Activated T-helper 9 cell treated with anti-CD3 and anti-CD28 coated beads, Interleukin-2, amount 50 U/mL, for 16 hours (primary cell): ENCODE results near the gene DUSP19.
A peak's percentile ranks its signal among the peaks of the same experiment; 100 is the strongest.
"Not testable (repeated sequence)": the region's sequence is repeated elsewhere in the genome, so short reads cannot be mapped to it uniquely, and the experiment has no call there.

Experiments used
- DNase-seq: peaks from one replicate; pipeline ENCODE4 v3.0.0-alpha.2; 2020; ENCODE audit warnings: low read depth

Gene DUSP19, protein sequence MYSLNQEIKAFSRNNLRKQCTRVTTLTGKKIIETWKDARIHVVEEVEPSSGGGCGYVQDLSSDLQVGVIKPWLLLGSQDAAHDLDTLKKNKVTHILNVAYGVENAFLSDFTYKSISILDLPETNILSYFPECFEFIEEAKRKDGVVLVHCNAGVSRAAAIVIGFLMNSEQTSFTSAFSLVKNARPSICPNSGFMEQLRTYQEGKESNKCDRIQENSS

DNA sequence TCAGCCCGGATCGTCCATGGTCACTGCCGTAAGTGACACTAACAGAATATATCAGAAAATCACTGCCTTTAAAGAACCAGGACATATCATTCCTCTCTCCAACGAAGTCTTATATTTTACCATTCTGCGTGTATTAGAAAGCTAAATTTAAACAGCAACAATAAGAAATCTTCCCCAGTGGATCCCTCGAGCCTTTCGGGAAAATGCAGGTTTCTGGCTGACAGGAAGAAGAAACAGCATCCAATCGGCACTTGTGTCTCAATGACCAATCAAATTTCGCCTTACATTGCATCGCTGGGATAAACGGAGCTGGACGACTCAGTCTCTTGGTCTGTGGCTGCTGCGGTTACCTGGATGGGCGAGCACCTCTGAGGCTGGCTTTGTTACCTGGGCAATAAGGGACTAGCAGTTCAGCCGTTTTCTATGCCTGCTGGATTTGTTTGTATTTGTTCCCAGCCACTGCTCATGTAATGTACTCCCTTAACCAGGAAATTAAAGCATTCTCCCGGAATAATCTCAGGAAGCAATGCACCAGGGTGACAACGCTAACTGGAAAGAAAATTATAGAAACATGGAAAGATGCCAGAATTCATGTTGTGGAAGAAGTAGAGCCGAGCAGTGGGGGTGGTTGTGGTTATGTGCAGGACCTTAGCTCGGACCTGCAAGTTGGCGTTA, at the start of gene DUSP19:
Gene DUSP19 (plus strand): TSS at position 284 of the 675 bp plus-strand sequence. CDS start 187 bp downstream, at position 471.
- DNase-seq, result peak; percentile 65

DNA sequence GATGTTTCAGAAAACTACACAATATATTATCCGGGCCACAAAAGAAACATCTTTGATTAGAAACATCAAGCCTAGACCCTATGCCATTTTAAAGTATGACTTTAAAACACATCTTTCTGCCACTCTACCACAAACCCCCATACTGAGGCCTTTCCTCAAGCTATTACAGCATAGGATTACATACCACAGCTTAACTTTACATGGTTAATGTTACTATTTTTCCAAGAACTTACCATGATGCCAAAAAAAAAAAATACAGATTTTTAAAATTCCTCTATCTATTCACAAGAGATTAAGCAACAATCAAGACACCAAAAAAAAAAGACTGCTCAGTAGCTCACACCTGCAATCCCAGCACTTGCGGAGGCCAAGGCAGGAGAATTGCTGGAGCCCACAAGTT, 49.3 kb upstream of the DUSP19 start:
- no peak for DNase-seq

DNA sequence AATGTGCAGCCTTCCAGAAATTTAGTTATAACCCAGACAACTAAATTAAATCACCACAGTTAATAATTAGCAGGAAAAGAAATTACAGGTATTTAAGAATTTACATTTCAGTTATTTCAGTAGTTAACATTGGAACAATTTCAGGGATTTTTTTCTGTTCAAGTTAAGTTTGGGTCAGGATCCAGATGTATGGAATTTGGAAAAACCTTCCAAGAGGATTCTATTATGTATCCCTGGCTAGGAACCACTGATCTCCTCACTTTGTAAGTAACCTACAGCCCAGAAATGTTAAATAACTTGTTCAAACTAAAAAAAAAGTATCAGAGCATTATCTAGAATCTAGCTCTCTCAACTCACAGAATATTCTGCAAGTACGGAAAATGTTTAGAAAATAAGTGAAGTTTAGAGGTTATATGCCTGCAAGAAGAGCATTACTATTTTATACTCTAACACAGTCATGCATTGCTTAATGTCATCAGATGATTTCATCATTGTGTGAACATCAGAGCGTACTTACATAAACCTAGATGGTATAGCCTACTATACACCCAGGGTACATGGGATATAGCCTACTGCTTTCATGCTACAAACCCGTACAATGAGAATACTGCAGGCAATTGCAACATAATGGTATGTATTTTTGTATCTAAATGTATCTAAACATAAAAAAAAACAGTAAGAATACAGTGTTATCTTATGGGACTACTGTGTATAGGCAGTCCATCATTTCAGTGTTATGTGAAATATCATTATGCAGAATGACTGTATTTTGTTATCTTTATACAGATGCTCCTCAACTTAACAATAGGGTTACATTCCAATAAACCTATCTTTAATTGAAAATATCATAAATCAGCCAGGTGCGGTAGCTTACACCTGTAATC, 46.4 kb upstream of the DUSP19 start:
- DNase-seq, result no peak

DNA sequence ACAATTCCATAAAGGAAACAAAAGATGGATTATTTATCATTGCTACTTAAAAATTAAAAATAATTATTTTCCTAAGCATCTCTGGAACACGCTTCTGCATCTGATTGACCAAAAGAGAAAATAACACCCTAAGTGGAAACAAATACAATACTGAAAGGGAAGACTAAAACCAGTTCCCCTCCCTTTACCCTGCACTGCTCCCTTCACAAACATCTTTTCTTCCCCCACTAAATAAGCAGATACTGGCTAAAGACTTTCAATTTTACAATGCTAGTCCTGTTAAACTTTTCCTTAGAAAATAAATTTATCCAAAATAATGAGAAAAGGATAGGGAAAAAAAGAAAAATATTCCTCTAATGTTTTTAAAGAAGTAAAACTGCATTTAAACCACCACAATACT, 44.6 kb upstream of the DUSP19 start:
- no peak for DNase-seq

DNA sequence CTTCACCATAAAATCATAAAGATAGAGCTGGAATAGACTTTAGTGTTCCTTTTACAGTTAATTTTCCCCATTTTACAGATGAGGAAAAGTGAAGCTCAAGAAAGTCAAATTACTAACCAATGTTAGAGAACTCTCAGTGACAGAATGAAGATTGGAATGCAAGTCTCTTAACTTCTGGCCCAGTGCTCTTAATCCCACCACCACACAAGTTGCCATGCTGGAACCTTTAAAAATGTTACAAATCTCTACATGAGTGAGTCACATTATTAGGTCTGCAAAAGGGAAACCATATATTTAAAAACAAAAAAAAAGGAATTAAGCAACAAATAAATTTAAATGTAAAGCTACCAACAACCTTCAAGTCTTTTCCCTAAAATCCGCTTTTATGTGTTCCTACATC, 43.7 kb upstream of the DUSP19 start:
- no peak for DNase-seq

DNA sequence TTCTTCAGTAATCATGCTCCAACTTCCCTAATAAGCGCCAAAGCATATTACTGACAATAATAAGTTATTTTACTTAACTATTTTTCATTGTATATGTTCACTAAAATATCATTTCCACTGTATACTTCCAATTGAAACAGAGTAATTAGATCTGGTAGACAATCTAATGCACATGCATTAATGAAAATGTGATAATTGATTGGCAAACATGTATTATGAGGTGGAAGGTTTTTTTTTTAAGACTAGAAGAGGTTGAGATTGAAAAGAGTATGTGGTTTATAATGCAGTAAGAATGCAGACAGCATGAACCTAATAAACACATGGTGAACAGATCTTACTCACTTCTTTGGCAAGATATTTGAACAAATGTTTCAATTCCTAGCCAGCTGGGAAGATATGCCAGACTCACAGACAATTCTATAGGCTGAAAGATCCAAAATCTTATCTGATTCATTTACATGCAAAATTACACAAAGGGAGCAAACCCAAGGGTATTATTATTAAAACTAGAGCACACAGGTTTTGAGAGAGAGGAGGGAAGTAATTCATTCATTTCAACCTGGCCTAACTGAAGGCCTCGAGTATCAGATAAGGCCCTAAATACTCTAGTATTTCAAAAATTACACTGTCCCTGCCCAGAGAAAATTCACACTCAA, 43.1 kb upstream of the DUSP19 start:
- DNase-seq, result no peak

DNA sequence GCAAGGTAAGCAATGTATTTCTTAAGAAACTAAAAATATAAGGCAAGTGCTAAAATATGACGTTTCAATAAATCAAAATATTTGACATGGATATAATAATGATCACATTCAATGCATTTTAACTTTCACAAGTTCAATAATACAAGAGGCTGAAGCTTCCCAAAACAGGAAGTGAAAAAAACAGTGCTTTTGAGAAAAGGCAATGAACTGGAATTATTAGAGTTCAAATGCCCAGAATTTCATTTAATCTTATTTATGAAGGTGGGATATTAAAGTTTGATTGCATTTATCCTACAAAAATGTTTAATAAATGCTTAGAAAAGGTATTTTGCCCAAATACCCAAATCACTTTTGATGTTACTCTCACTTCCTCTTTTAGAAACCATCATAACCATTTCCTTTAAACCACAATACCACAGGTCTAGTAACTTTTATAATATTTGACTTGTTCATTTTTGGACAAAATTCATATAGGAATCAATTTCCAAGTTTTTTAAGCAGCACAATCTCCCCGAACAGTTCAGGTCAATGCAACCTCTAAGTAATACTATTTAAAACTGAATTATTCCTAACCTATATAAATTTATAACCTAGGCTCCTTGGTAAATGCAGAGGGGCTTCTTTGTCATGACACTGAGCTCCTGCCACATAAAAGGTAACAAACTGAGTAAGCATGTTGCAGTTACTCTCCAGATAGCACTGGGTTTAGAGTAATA, 42.4 kb upstream of the DUSP19 start:
- DNase-seq, result no peak

DNA sequence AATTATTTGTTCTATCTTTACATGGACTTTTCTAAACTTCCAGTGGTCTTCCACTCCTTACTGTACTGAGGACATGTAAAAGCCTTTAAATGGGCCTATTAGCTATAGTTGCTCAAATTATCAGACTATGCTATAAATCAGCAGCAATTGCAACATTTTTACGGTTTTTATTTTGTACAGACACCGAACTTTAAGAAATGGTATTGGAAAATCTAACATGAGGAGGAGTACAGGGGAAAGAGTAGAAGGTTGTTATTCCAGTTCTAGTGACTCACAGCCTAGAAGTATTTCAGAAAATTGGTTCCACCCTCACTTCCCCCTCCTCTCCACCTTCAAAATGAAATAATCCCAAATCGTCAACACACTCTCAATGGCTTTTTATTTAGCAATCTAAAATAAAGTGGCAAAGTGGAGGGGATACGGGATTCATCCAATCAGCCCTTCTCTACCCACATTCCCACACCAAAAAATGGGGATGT, 41.4 kb upstream of the DUSP19 start:
- no peak for DNase-seq

DNA sequence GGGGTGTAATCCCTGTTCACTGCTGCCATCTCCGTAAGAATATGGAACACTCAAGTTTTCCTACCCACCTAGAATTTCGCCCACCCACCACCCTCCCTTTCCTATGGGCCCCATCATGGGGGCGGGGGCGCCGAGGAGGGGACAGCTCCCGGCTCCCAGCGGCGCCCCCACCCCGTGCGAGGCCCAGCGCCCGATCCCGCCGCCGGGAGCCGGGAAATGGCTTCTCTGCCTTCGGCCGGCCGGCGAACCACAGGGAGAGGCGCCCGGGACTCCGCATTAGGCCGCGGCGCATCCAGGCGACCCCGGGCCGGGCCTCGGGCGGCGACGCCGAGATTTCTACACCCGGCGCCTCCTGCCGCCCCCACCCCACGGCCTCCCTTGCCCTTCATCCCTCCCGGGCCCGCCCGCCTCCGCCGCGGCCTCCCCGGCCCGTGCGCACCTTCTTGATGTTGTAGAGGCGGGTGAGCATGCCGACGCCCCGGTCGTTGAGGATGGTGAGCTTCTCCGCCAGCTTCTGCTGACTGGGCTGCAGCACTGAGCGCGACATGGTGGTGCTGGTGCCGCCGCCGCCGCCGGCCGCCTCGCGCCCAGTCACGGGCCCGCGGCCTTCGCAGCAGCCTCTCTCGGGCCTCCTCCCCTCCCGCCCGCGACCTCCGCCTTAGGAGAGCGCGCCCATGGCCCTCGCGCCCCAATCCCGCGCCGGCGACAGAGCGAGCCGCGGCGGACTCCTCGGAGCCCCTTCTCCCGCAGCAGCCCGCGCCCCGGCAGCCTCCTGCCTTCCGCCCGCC, 40.8 kb upstream of the DUSP19 start:
- peak; percentile 0 for DNase-seq

DNA sequence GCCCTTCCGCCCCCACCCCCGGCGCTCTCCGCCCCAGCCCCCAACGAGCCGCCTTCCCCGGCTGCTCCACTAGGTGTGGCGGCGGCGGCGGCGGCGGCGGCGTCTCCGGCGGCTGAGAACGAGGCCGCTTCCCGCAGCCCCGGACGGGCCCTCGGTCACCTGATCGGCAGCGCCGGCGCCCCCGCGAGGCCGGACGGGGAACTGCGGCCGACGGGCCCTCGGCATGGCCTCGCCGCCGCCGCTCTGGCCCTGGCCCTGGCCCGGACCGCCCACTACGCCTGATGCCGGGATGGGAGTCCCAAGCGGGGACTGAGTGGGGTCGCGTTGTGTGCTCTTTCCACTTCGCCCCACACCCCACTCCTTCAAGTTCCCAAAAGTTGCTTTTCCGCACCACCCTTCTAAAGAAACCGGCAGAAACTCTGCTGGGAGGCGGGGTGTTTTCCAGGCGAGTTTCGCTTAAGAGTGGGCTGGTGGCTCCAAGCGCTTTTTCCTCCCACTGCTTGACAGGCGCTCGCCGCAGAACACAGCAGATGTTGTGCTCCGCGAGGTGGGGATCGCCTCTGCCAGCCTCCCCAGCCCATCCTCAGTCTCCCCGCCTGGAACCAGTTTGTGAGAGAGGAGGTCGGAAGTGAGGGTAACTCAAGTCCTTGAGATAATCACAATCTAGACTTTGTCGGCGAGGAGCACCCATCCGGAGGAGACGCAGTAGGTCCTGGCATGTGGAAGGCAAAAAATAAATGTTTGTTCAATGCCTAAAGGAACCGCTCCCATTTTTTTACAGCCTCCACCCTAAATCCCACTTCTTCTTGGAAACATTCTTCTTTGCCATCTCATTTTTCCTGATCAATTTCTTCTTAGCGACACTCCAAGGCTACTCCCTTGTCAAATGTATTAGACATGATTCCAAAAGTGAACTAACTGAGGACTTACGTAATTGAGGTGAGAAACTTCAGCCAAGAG, 39.9 kb upstream of the DUSP19 start, which contains the start of gene NCKAP1:
Gene NCKAP1 (minus strand): TSS at position 117 of the 960 bp plus-strand sequence. CDS start 358 bp downstream, outside the sequence.
- DNase-seq, result peak; percentile 85

DNA sequence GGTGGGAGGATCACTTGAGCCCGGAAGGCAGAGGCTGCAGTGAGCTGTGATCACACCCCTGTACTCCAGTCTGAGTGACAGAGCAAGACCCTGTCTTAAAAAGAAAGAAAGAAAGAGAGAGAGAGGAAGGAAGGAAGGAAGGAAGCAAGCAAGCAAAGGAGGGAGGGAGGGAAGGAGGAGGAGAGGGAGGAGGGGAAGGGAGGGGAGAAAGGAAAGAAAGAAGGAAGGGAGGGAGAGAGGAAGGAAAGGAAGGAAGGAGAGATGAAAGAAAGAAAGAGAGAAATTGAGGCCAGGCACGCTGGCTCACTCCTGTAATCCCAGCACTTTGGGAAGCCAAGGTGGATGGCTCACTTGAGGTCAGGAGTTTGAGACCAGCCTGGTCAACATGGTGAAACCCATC, 37.9 kb upstream of the DUSP19 start:
- DNase-seq, result no peak

DNA sequence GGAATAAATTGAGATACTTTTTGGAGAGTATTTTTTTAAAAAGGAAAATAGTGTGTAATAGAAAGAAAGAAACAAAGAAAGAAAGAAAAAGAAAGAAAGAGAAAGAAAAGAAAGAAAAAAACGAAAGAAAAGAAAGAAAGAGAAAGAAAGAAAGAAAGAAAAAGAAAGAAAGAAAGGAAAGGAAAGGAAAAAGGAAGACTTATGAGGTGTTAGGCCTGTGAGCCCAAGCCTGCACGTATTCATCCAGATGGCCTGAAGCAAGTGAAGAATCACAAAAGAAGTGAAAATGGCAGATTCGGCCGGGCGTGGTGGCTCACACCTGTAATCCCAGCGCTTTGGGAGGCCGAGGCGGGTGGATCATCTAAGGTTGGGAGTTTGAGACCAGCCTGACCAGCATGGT, 35.0 kb upstream of the DUSP19 start:
- not testable (repeated sequence) for DNase-seq

DNA sequence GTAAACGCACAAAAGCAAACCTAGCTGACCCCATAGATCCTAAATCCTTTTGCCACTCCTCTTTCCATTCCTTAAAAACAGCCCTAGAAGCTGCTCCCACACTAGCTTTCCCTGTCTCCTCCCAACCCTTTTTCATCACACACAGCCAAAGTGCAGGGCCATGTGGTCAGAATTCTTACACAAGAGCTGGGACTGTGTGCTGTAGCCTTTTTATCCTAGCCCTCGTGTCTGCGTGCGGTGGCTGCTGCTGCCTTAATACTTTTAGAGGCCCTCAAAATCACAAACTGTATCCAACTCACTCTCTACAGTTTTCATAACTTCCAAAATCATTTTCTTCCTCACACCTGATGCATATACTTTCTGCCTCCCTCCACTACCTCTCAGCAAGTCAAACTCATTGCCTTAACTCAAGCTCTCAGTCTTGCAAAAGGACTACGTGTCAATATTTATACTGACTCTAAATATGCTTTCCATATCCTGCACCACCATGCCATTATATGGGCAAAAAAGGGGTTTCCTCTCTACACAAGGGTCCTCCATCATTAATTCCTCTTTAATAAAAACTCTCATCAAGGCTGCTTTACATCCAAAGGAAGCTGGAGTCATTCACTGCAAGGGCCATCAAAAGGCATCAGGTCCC, 30.9 kb upstream of the DUSP19 start:
- DNase-seq, result not testable (repeated sequence)

DNA sequence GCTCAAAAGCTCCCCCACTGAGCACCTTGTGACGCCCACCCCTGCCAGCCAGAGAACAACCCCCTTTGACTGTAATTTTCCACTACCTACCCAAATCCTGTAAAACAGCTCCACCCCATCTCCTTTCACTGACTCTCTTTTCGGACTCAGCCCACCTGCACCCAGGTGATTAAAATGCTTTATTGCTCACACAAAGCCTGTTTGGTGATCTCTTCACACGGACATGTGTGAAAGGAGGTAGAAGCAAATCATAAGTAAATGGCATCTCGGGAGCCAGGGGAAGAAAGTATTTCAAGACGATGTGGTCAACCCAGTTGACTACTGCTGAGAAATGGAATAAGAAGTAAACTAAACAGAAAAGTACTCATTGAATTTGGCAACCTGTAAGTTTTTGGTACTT, 29.1 kb upstream of the DUSP19 start:
- no peak for DNase-seq

DNA sequence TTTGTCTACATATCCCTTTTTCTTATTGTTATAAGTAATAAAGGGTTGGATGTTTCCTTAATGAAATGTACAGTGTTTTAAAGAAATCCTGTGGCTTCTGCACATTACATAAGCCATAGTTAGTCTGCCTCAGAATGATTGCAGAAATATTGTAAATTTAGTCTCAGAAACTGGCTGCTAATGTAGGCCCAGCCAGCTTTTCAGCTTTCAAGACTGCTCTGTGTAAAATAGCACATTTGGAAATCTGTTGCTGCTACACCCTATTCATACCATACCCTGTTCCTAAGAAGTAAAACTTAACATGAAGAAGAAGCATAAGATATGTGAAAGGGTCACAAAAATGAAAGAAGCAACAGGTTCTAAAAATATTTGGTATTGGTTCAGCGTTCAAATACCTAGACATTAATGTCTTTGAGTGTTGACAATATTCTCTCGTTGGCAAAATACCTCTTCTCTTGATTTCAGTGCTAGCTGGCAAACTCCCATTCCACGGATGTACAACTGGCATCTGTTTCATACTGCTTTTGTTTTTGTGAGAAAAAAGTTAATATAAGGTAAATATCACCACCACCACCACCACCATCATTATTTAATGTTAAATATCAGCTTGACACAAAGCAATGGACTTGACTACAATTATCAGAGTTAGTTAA, 21.1 kb upstream of the DUSP19 start:
- DNase-seq, result no peak

DNA sequence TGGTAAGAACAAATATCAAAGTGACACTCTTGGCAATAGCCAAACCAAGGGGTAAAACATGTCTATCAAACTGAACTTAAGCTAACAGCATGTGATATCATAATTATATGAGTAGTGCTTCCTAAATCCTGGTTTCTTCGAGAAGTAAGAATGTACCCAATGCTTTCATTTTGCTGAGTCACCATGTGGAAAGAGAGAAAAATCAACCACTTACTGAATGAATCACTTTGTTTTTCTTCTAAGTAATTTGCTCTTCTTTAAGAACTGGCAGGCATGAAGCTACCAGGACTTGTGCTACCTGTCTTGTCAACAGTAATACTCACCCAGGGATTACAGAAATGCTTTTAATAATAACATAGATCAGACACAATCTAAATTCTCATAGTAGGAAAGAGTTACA, 19.0 kb upstream of the DUSP19 start:
- DNase-seq, result no peak

DNA sequence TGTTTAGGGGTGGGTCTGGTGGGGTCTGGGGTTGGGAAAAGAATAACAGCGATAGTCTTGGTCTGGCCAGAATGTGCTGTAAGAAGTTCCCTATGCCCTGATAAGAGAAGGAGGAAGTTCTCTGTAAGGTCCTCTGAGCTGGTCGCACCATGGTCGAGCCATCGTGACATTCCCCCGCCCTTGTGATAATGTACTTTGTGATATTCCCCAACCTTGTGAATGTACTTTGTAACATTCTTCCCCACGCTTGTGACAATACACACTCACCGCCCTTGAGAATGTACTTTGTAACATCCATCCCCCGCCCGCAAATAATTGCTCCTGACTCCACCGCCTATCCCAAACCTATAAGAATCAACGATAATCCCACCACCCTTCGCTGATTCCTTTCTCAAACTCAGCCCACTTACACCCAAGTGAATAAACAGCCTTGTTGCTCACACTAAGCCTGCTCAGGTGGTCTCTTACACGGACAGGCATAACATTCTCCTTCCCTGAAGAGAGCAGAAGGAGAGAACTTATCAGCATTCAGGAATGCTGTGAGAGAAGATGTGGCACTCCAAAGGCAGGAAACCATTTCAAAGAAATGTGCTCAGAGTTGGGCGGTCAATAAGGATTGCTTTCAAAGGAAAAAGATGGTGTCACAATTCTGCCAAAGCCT, 17.8 kb upstream of the DUSP19 start:
- no peak for DNase-seq

DNA sequence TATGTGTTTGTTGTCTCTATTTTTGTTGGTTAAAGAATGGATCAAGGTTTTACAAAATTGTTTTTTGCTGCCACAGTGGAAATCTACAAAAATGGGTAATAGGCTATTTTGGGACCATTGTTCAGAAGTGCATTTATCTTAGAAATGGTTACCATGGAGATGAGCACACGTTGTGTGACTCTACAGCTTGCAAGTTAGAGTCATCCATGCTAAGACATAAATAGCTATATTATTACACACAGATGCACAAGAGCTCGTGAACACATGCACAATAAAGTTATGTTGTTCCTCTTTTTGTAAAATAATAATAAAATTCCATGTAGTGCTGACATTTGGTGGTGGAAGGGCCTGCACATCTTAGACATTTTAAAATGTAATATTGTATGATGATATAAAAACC, 15.5 kb upstream of the DUSP19 start:
- DNase-seq, result no peak
